NCI-H1105 (cell line): Measurements from ENCODE around the gene MSH5.
A peak's percentile ranks its signal among the peaks of the same experiment; 100 is the strongest.

Experiments used
- DNase-seq: peaks from one replicate; lab custom pipeline; 2025; lab: John Stamatoyannopoulos, UW

Gene MSH5

DNA sequence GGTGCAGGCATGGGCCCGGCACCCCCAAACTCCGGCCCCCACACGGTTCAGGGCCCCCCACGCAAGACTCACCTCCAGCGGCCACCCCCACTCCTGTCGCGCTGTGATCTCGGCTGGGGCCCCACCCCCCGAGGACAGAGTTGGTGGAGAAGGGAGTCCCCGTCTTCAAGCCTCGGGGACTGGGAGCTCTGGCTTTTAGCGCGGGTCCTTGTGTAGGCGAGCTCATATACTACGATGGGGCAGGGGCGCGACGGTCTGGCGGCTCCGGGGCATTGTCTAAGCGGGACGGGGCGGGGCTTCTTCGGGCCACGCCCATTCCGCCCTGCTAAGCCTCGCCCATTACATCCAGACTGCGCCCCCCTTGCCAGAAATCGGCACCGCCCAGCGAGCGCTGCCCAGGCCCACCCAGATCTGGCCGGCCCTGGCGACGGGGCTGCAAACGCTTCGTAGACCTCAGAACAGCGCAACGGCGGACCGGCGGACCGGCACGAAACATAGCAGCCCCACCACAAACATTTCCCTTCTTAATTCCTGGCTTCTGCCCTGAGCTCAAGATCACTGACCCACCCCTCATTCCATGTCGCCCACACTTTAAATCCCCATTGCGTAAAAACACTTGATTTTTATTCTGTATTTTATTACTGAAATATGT, 9.7 kb upstream of the MSH5 start:
- peak; percentile 81 for DNase-seq

- DNase-seq, result no peak
Measured at GRCh38 chr6:31730631-31731086, 9.1 kb upstream of the MSH5 start.

DNA sequence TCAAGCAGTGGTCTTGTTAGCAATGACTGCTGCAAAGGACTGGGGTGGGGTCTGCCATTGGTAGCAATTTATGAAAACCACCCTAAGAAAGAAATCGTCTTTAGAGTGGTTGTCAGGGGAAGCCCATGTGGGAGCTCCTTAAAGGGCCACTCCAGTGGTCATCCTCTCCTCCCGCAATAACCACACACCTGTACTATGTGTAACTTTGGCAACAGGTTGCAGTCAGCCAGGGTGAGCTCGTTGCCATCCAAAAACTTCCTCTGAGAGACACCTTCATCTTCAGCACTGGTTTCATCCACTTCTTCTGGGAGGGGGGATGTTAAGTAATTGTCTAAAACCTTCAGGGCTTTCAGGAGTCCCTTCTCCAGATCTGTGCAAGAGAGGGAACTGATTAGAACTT, 7.8 kb upstream of the MSH5 start:
- DNase-seq, result no peak

DNA sequence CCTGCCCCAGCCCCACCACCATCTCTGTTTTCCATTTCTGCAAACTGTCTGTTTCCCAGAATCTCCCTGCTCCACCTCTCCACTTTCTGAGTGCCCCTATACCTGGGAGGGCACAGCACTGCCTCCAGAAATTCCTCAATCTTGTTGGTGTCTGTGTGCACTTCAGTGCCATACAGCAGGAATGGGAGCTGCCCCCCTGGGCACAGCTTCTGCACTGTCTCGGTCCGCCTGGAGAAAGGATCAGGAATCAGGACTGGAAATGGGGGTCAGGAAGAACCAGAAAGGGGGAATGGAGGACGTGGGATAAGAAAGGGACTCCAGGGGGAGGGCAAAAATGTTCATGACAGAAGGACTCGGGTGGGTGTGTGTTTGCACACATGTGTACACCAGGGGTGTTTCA, 6.1 kb upstream of the MSH5 start:
- DNase-seq, result no peak

- no peak for DNase-seq
Measured at GRCh38 chr6:31734247-31734820, 5.5 kb upstream of the MSH5 start.

DNA sequence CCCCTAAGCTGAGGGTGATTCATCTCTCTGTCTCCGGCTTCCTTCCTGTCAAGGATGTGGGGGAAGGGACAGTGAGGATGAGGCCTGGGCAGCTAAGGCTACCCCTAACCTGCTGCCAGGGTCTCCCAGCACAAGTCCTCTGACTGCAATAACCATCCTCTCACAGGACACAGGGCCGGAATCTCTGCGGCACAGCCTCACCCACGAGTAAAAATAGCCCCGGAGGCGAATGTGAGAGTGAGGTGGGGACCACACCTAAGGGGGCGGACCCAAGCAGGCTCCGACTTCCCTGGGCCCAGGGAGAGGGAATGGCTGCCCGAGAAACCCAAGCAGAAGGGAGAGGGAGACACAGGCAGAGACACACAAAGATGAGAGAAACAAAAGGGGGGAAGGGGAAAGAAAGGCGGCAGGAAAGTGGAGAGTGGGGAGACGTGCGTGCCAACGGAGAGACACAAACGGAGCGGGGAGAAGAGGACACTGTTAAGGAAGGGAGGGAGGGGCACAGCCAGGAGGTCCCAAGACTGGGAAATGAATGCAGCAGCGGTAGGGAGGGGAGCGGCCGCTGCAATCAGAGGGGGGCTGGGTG, 4.9 kb upstream of the MSH5 start:
- no peak for DNase-seq

DNA sequence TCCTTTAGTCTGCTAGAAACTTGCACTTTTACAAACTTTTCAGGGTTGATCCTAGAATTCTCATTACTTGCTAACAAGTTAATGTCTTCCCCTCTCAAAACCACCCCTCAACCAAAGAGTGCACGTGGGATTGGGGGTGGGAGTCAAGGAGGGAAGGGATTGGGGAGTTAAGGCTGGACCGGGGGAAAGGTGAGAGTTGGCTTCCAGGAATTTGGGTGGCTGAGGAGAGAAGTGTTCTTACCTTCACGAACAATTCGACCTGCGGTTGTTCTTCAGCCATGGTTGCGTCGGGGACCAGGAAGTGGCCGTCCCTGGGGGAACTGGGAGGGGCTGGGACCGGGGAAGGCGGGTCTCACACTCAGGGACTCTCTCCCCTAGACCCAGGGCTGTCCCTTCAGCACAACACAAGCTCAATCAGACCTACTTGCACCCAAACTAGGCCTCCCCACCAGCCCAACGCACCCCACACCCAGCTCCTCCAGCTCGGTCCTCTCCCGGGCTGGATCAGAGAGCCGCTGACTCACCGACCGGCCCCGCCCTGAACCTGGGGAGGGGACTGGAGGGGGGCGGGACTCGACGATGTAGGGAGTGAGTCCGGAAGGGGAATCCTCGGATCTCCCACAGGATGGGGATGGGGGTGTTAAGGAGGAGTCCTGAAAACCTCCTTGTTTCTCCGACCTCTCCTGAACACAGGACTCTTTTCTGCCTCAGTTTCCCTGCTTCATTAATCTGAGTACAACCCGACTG, 3.6 kb upstream of the MSH5 start, which contains the start of gene CLIC1:
CLIC1 (minus strand) TSS at position 510 of the 747 bp plus-strand sequence; CDS start at position 280, 230 bp downstream.
- DNase-seq, result peak; percentile 71

- DNase-seq, result no peak
Measured at GRCh38 chr6:31736768-31737314, 3.0 kb upstream of the MSH5 start.

DNA sequence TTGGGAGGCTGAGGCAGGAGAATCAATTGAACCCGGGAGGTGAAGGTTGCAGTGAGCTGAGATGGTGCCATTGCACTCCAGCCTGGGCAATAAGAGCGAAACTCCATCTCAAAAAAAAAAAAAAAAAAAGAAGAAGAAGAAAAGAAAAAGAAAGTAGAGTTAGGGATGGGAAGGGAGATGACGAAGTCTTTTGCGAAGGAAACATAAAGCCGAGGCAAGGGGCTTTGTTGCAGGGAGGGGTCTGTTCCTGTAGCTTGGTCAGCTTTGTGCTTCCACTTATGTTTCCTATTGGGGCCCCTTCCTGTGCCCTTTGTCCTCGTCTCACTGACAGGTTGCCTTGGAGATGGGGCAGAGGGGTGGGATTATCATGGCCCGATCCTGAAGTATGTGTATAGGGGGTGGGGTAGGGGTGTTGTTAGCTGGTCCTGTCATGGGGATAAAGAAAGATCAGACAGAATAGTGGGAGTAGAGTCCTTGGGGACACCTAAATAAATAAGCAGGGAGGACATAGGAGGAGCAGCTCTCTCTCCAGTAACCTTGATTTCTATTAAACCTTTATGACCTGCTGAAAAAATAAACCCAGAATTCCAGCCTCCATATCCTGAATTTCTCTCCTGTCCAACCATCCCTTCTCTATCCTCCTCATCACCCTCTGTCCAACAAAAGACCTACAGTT, 2.4 kb upstream of the MSH5 start:
- DNase-seq, result no peak

- no peak for DNase-seq
Measured at GRCh38 chr6:31737991-31738979, 1.5 kb upstream of the MSH5 start.

- DNase-seq, result no peak
Measured at GRCh38 chr6:31740397-31741223, 805 bp downstream of the MSH5 start.

DNA sequence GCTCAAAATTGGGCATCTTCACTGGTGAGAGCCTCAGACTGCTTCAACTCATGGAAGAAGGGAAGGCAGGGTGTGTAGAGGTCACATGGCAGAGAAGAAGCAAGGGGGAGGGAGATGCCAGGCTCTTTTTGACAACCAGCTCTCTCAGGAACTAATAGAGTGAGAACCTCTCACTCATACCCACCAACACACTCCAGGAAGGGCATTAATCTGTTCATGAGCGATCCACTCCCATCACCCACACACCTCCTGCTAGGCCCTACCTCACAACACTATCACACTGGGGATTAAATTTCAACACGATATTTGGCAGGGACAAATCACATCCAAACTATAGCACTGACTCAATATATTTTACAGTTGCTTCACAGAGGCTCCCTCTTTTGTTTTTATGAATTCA, 2.0 kb downstream of the MSH5 start:
- DNase-seq, result no peak

- no peak for DNase-seq
Measured at GRCh38 chr6:31742894-31743293, 3.1 kb downstream of the MSH5 start.

- DNase-seq, result no peak
Measured at GRCh38 chr6:31744422-31744821, 4.6 kb downstream of the MSH5 start.

DNA sequence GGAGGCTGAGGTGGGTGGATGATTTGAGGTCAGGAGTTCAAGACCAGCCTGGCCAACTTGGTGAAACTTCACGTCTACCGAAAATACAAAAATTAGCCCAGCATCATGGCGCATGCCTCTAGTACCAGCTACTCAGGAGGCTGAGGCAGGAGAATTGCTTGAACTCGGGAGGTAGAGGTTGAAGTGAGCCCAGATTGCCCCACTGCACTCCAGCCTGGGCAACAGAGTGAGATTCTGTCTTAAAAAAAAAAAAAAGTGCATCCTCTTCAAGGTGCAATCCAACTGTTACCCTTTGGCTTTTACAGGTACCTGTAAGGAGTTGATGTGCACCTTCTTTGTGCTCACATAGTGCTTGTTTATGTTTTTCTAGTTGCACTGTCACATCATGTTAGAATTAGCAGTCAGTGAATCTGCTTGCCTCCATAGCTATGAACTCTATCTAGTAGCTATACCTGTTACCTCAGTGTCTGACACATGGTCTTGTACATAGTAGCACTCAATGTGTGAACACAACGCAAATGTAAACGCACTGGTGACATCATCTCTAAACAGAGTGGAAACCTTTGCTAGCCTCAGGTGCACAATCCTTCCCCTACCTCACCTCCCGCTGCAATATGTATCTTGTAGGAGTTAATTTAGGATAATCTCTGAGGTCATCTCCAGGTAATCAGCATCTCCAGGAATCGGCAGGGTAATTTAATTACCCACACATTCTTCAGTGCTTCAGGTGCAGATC, 9.7 kb downstream of the MSH5 start:
- no peak for DNase-seq

DNA sequence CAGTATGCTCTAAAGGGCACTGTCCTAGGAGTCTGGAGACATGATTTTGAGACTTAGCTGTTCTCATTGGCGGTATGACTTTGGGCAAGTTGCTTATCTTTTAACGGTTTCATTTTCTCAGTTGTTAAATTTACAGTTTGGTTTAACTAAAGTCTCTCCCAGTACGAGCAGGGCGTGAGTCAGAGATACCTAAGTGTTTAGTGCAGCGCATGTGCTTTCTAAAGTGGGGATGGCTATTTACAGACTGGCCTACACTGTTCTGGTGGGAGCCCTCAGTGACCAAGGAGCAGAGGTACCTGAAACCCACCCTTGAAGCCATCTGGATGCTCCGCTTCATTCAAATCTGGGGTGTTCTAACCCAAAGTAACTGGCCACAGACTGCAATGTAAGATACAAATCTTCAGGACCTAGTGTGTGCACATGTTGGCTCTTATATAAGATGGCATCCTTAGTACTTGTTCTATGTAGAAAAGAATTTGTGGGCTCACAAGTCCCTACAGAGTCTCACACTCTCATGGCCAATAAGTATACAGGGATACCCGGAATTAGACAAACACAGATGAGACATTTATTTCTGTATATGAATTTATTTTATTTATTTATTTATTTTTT, 10.7 kb downstream of the MSH5 start:
- no peak for DNase-seq

- DNase-seq, result no peak
Measured at GRCh38 chr6:31752739-31753319, 13.0 kb downstream of the MSH5 start.

- no peak for DNase-seq
Measured at GRCh38 chr6:31758281-31758680, 18.5 kb downstream of the MSH5 start.
